H9 (cell line): ENCODE measurements around the gene POU2F2. TPM values are rescaled to one million over a fixed set of nuclear protein-coding genes. Genes with fewer than 3 reads are reported as not detected.

Experiments used
- DNase-seq: peaks from one replicate; pipeline ENCODE4 v3.0.0-alpha.2; 2017
- H2AFZ ChIP-seq: one replicate; pipeline ENCODE4 v1.6.1; 2013; ENCODE audit warnings: mild to moderate bottlenecking, low read length, control low read depth, moderate library complexity
- H2AK5ac ChIP-seq: 2 replicates; pipeline ENCODE4 v1.6.1; 2013; ENCODE audit warnings: low read length, control low read depth, mixed read lengths; ENCODE audit not compliant: insufficient read length
- H2BK120ac ChIP-seq: one replicate; pipeline ENCODE4 v1.6.1; 2013; ENCODE audit warnings: low read depth, mild to moderate bottlenecking, low read length, control low read depth, inconsistent platforms; ENCODE audit not compliant: poor library complexity, severe bottlenecking
- H2BK12ac ChIP-seq: 2 replicates; pipeline ENCODE4 v1.6.1; 2013; ENCODE audit warnings: low read length, control low read depth, mixed read lengths, low read depth; ENCODE audit not compliant: insufficient read length
- H2BK15ac ChIP-seq: 2 replicates; pipeline ENCODE4 v1.6.1; 2013; ENCODE audit warnings: low read depth, low read length, control low read depth
- H2BK20ac ChIP-seq: one replicate; pipeline ENCODE4 v1.6.1; 2013; ENCODE audit warnings: low read depth, mild to moderate bottlenecking, low read length, control low read depth, inconsistent platforms; ENCODE audit not compliant: poor library complexity, severe bottlenecking
- H2BK5ac ChIP-seq: 2 replicates; pipeline ENCODE4 v1.6.1; 2013; ENCODE audit warnings: low read length, control low read depth, mixed read lengths; ENCODE audit not compliant: insufficient read length
- H3K14ac ChIP-seq: 2 replicates; pipeline ENCODE4 v1.6.1; 2013; ENCODE audit warnings: low read length, control low read depth; ENCODE audit not compliant: insufficient read depth
- H3K18ac ChIP-seq: 2 replicates; pipeline ENCODE4 v1.6.1; 2013; ENCODE audit warnings: low read depth, mild to moderate bottlenecking, mixed read lengths, low read length, control low read depth; ENCODE audit not compliant: insufficient read length
- H3K23ac ChIP-seq: 2 replicates; pipeline ENCODE4 v1.6.1; 2013; ENCODE audit warnings: low read length, control low read depth, mixed read lengths, low read depth; ENCODE audit not compliant: insufficient read length
- H3K23me2 ChIP-seq: 2 replicates; pipeline ENCODE4 v1.6.1; 2013; ENCODE audit warnings: low read depth, mild to moderate bottlenecking, mixed read lengths, low read length, control low read depth; ENCODE audit not compliant: insufficient read length, poor library complexity, severe bottlenecking
- H3K27ac ChIP-seq: 2 replicates; pipeline ENCODE4 v1.5.1; 2013; ENCODE audit warnings: low read length, control low read depth, mixed read lengths, low read depth; ENCODE audit not compliant: insufficient read length
- H3K27me3 ChIP-seq: 2 replicates; pipeline ENCODE4 v1.6.1; 2013; ENCODE audit warnings: low read length, control low read depth, inconsistent platforms; ENCODE audit not compliant: insufficient read depth
- H3K4ac ChIP-seq: 2 replicates; pipeline ENCODE4 v1.6.1; 2013; ENCODE audit warnings: low read depth, mild to moderate bottlenecking, control low read depth, inconsistent platforms, low read length, moderate library complexity
- H3K4me1 ChIP-seq: 2 replicates; pipeline ENCODE4 v1.6.1; 2013; ENCODE audit warnings: low read length, control low read depth, inconsistent platforms; ENCODE audit not compliant: insufficient read depth
- H3K4me2 ChIP-seq: 2 replicates; pipeline ENCODE4 v1.6.1; 2013; ENCODE audit warnings: low read length, control low read depth, mixed read lengths; ENCODE audit not compliant: insufficient read length, insufficient read depth
- H3K56ac ChIP-seq: 2 replicates; pipeline ENCODE4 v1.6.1; 2013; ENCODE audit warnings: low read depth, mild to moderate bottlenecking, mixed read lengths, low read length, control low read depth; ENCODE audit not compliant: insufficient read length
- H3K79me1 ChIP-seq: 2 replicates; pipeline ENCODE4 v1.6.1; 2013; ENCODE audit warnings: low read depth, mild to moderate bottlenecking, moderate library complexity, low read length, control low read depth, inconsistent platforms; ENCODE audit not compliant: insufficient read depth, poor library complexity, severe bottlenecking
- H3K79me2 ChIP-seq: 2 replicates; pipeline ENCODE4 v1.6.1; 2013; ENCODE audit warnings: low read length, control low read depth, inconsistent platforms; ENCODE audit not compliant: insufficient read depth
- H3K9ac ChIP-seq: 2 replicates; pipeline ENCODE4 v1.6.1; 2013; ENCODE audit warnings: low read length, control low read depth, mixed read lengths; ENCODE audit not compliant: insufficient read length; ENCODE audit errors: extremely low read depth
- H3K9me3 ChIP-seq: one replicate; pipeline ENCODE4 v1.6.1; 2013; ENCODE audit warnings: low read depth, low read length, inconsistent platforms; ENCODE audit not compliant: control insufficient read depth
- H3T11ph ChIP-seq: one replicate; pipeline ENCODE4 v1.6.1; 2013; ENCODE audit warnings: mild to moderate bottlenecking, low read length, control low read depth, inconsistent platforms
- H4K20me1 ChIP-seq: one replicate; pipeline ENCODE4 v1.6.1; 2013; ENCODE audit not compliant: control insufficient read depth, insufficient read length, insufficient read depth
- H4K5ac ChIP-seq: 2 replicates; pipeline ENCODE4 v1.6.1; 2013; ENCODE audit warnings: low read depth, mild to moderate bottlenecking, mixed read lengths, low read length, control low read depth; ENCODE audit not compliant: insufficient read length
- H4K8ac ChIP-seq: replicated peaks from 2 replicates; pipeline ENCODE4 v1.6.1; 2013; ENCODE audit warnings: low read length, control low read depth, mixed read lengths, low read depth; ENCODE audit not compliant: insufficient read length
- H4K91ac ChIP-seq: 2 replicates; pipeline ENCODE4 v1.6.1; 2013; ENCODE audit warnings: low read depth, mild to moderate bottlenecking, moderate library complexity, mixed read lengths, low read length, control low read depth; ENCODE audit not compliant: insufficient read length
- H3K27ac Mint-ChIP-seq, 3 experiments: 2 replicates in 2 of 3; 3 replicates in 1 of 3; pipeline ENCODE4 v1.8.0; 2020 to 2021; ENCODE audit warnings: mixed read lengths in 3 of 3, mild to moderate bottlenecking in 1 of 3, moderate library complexity in 1 of 3
- H3K27me3 Mint-ChIP-seq: 2 replicates; pipeline ENCODE4 v1.8.0; 2021; ENCODE audit warnings: low read depth, mild to moderate bottlenecking, moderate library complexity, mixed read lengths
- H3K36me3 Mint-ChIP-seq, 3 experiments: 2 replicates in 2 of 3; 3 replicates in 1 of 3; pipeline ENCODE4 v1.8.0; 2020 to 2021; ENCODE audit warnings: low read depth in 3 of 3, mixed read lengths in 3 of 3; ENCODE audit not compliant: insufficient read depth in 1 of 3
- H3K4me1 Mint-ChIP-seq, 2 experiments: 2 replicates each; pipeline ENCODE4 v1.8.0; 2020; ENCODE audit warnings: mixed read lengths in 2 of 2
- H3K4me3 Mint-ChIP-seq, 2 experiments: 2 replicates in 1 of 2; 3 replicates in 1 of 2; pipeline ENCODE4 v1.8.0; 2020 to 2021; ENCODE audit warnings: mild to moderate bottlenecking in 2 of 2, mixed read lengths in 2 of 2, moderate library complexity in 1 of 2
- H3K9me3 Mint-ChIP-seq, 2 experiments: 2 replicates in 1 of 2; 3 replicates in 1 of 2; pipeline ENCODE4 v1.8.0; 2020; ENCODE audit warnings: mild to moderate bottlenecking in 2 of 2, mixed read lengths in 2 of 2, moderate library complexity in 1 of 2
- CTCF ChIP-seq: fragments of 200-600 bp; sonication (generic); conservative IDR thresholded peaks from 3 replicates; pipeline ENCODE4 v1.8.0; 2021; ENCODE audit warnings: antibody characterized with exemption, mild to moderate bottlenecking
- WGBS: extraction: QIAGEN DNeasy Blood & Tissue Kit; methylation state at CpG from one replicate; pipeline ENCODE4 v1.1.7; 2013; ENCODE audit warnings: missing lambda C conversion rate, low lambda C conversion rate, mixed read lengths; ENCODE audit not compliant: insufficient read length; ENCODE audit errors: extremely low coverage; 5-methylcytosine and 5-hydroxymethylcytosine counted together
- total RNA-seq: library from RNA; stranded (reverse); gene quantifications from 2 replicates; pipeline ENCODE4 v1.2.1, GENCODE V29; 2021

Gene POU2F2
- total RNA-seq, 1 experiment from 2014 or later = 2.9 TPM

GRCh38 chr19:42062381-42062780, 69.9 kb downstream of the POU2F2 start:
- no peak overlapping the region for H3K4ac ChIP-seq
- H4K8ac ChIP-seq = no peak overlapping the region
- H2BK12ac ChIP-seq = no peak overlapping the region
- Mint-ChIP-seq H3K4me1 (no peaks in the 10 kb centered on the region), H3K36me3 (peaks cover 40 to 70% (median 65%) of the 10 kb centered on the region in 3 experiments), H3K27me3 (no peaks in the 10 kb centered on the region; the same call in 1 of the 2 replicates), H3K27ac (no peak overlapping the region; a peak in 1 of 7 replicates), H3K9me3 (no peaks in the 10 kb centered on the region), H3K4me3 (no peak overlapping the region)
- no peaks in the 10 kb centered on the region for H3K79me1 ChIP-seq
- H4K5ac ChIP-seq = no peak overlapping the region
- no peaks in the 10 kb centered on the region for H3K27me3 ChIP-seq
- no peak overlapping the region for H4K91ac ChIP-seq
- no peak overlapping the region for H2AK5ac ChIP-seq
- H3K18ac ChIP-seq = no peak overlapping the region
- H3T11ph ChIP-seq = no peak overlapping the region
- no peak overlapping the region for H2BK15ac ChIP-seq
- no peaks in the 10 kb centered on the region; the same call in 1 of the 2 replicates for H3K79me2 ChIP-seq
- no peak overlapping the region for H3K4me2 ChIP-seq
- H2BK5ac ChIP-seq = no peak overlapping the region
- no peak overlapping the region for H2AFZ ChIP-seq
- TF ChIP-seq CTCF = no peak
- no CpG with 5 or more reads among the region's 16 CpGs for WGBS
- no peak overlapping the region for H3K14ac ChIP-seq
- no peaks in the 10 kb centered on the region for H3K4me1 ChIP-seq
- no peak overlapping the region for H3K23ac ChIP-seq
- no peak overlapping the region for H3K56ac ChIP-seq
- no peak overlapping the region for H3K9ac ChIP-seq
- no peak overlapping the region for H3K27ac ChIP-seq
- no peak overlapping the region for H2BK120ac ChIP-seq
- no peak for DNase-seq
- no peaks in the 10 kb centered on the region for H3K9me3 ChIP-seq
- no peaks in the 10 kb centered on the region for H3K23me2 ChIP-seq
- H4K20me1 ChIP-seq = no peaks in the 10 kb centered on the region
- no peak overlapping the region for H2BK20ac ChIP-seq
